Neural progenitor cell (in vitro differentiated cells): ENCODE data around the gene SEMA7A.

Source experiments
- CTCF ChIP-seq: fragments of 200-600 bp; sonication (generic); IDR thresholded peaks from 2 replicates; pipeline ENCODE4 v1.5.1; 2017; ENCODE audit warnings: antibody characterized with exemption, mild to moderate bottlenecking
- EZH2 ChIP-seq: fragments of 200-600 bp; sonication (generic); IDR thresholded peaks from 2 replicates; pipeline ENCODE4 v1.6.1; 2017; ENCODE audit warnings: antibody characterized with exemption, mild to moderate bottlenecking, moderate library complexity
- EZH2phosphoT487 ChIP-seq: fragments of 200-600 bp; sonication (generic); IDR thresholded peaks from 2 replicates; pipeline ENCODE4 v1.6.1; 2017; ENCODE audit warnings: antibody characterized with exemption

- TF ChIP-seq CTCF (no peak), EZH2 (no peak), EZH2phosphoT487 (no peak)
Observed at GRCh38 chr15:74414081-74414580, 19.6 kb downstream of the SEMA7A start.
